H54 (cell line): ENCODE results near the gene DRD2.

Source experiments
- DNase-seq: peaks from one replicate; pipeline ENCODE4 v3.0.0; 2011; ENCODE audit warnings: low spot score, mixed read lengths; ENCODE audit not compliant: insufficient read length
- FAIRE-seq: peaks from 3 replicates; lab custom pipeline; 2011; peaks lifted over from hg19 to GRCh38; lab: Jason Lieb, UNC
- POLR2A ChIP-seq: IDR thresholded peaks from 2 replicates; pipeline ENCODE4 v1.6.1; 2011; ENCODE audit warnings: low read depth, mild to moderate bottlenecking, low read length

Gene DRD2

DNA sequence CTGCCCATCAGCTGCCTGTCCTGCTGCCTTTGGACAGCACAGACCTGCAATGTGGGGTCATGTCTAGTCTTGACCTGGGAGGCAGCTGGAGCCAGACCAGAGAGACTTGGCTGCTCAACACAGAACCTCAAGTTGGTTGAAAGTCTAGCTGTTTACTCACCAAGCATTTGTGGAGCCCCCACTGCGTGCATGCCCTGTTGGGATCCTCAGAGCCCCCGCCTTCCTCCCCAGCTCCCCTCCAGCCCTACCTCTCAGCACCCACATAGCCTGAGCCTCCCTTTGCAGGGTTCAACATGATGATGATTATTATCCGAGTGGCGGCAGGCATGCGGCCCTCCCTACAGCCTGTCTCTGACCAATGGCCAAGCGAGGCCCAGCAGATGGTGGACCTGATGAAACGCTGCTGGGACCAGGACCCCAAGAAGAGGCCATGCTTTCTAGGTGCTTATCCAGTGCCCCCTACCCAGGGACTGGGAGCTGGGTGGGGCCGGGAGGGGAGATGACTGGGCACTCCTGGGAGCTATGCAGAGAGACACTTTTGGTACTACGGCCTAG, 79.3 kb downstream of the DRD2 start:
- DNase-seq (no peak), FAIRE-seq (no peak)
- TF ChIP-seq POLR2A = no peak

DNA sequence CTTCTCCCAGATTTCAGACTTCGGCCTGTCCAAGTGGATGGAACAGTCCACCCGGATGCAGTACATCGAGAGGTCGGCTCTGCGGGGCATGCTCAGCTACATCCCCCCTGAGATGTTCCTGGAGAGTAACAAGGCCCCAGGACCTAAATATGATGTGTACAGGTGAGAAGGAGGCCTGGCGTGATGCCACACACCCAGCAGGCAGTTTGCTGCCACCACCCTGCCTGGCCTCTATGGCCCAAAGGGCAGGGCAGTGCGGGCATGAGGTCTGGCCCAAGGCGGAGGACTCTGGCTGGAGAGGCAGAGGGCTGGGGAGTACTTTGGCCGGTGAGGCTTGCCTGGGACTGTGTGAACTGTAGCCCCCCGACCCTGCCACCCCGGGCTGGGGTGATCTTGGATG, 80.3 kb downstream of the DRD2 start:
- DNase-seq = no peak
- no peak for FAIRE-seq
- TF ChIP-seq POLR2A = no peak

DNA sequence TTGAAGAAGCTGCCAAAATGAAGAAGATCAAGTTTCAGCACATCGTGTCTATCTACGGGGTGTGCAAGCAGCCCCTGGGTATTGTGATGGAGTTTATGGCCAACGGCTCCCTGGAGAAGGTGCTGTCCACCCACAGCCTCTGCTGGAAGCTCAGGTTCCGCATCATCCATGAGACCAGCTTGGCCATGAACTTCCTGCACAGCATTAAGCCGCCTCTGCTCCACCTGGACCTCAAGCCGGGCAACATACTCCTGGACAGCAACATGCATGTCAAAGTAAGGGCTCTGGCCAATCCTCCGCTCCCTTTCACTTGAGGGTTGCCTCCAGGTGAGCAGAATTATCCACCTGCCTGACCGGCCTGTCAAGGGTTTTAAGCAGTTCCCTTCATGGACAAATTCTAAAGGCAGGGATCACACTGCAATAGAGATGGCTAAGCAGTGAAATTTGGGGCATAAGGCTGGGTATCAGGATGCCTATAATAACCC, 81.7 kb downstream of the DRD2 start:
- FAIRE-seq = no peak
- no peak for TF ChIP-seq POLR2A
- no peak for DNase-seq

DNA sequence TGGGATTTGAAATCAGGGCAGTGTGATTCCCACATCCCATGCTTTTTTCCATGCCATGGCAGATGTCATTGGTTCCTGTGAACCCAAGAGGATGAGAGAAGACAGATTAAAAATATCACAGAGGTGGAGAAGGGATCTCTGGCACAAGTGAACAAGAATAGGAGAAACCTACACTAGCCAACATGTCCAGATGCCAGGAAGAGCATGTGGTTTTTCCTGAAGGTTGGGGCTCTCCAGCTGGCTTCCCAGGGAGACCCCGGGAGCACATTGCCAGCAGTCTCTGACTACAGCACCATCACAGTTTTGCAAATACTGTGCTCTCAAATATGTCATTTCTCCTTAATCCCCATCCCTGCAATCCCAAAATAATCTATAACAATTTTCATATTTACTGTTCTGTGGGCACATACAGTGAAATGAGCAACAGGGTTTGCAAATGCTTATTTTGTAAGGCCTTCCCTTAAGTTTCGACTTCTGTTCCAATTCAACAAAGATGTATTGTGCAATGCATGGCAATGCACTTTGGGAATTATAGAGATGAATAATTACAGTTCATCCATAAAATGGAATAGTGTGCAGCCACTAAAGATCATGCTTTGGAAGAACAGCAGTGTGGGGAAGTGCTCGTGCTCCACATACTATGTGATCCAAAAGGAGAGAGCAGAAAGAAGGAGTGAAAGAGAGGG, 82.8 kb downstream of the DRD2 start:
- no peak for DNase-seq
- FAIRE-seq = no peak
- no peak for TF ChIP-seq POLR2A

DNA sequence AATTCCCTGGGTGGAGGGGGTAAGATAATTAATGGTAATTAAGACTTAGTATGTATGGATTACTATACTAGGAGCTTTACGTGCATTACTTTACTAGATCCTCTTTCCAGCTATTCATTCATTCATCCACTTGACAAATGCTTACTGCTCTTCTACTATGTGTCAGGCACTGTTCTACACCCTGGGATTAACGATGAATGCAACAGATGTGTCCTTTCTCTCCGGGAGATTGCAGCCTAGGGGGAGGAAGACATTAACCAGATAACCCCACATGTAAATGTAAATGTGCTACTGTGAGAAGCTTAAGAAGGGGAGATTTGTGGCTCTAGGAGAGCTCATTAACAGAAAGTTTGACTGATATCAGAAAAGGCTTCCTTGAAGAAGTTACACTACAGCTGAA, 85.9 kb downstream of the DRD2 start:
- FAIRE-seq (no peak), DNase-seq (no peak)
- TF ChIP-seq POLR2A = no peak

DNA sequence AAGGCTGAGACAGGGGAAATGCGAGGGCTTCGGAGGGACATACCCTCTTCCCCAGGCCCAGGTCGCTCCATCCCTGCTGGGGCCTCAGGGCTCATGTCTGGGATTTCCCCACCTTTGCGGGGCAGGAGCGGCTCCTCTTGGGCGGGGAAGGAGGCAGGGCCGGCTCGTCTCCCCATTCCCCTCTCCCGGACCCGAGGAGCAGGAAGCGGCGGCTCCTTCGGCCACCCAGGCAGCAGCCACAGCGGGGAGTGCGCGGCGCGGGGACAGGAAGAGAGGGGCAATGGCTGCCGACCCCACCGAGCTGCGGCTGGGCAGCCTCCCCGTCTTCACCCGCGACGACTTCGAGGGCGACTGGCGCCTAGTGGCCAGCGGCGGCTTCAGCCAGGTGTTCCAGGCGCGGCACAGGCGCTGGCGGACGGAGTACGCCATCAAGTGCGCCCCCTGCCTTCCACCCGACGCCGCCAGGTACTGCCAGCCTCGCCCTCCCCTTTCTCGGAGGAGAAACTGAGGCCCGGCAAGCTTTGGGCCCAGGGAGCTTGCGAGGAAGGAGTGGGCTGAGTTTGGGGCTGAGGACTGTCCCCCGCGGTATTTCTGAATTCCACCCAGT, 87.5 kb downstream of the DRD2 start, which contains the start of gene ANKK1:
TSS of gene ANKK1 (plus strand) at position 175 of the 607 bp plus-strand sequence. CDS start at position 281, 106 bp downstream.
- DNase-seq (no peak), FAIRE-seq (no peak)
- TF ChIP-seq POLR2A = no peak

DNA sequence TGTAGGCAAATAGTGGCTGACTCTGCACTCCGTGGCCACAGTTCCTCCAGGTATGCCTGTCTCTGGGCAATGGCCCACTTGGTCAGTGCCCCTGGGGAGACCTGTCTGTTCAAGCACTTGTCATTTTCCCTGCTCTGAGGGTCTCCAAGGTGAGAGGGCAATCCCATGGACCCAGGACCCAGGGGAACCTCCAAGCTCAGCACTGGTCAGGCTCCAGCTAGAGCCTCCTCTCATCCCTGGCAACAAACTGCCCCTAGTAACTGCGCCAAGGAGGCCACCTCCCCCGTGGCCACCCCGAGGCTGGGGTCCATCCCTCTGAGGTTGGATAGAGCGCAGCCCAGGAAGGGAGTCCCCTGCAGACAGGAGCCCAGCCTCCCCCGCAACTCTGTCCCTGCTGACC, 88.3 kb downstream of the DRD2 start:
- FAIRE-seq (no peak), DNase-seq (no peak)
- no peak for TF ChIP-seq POLR2A

DNA sequence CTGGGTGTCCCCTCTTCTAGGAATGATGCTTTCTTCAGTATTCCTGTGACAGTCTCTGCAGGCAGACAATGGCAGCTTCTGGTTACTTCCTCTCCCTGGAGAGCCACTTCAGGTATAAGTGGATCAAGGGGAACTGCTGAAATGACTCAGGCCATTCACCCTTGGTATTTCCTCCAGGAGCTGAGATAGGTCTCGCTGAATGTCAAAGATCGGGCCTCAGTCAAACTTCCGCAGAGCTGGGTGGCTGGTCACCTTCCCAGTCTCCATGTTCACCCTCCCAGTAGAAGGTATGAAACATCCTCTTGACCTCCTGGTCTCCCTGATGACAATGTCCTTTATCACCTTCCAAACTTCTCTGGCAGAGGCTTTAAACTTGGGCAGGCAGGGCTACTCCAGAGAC, 89.4 kb downstream of the DRD2 start:
- FAIRE-seq (no peak), DNase-seq (no peak)
- TF ChIP-seq POLR2A = no peak

DNA sequence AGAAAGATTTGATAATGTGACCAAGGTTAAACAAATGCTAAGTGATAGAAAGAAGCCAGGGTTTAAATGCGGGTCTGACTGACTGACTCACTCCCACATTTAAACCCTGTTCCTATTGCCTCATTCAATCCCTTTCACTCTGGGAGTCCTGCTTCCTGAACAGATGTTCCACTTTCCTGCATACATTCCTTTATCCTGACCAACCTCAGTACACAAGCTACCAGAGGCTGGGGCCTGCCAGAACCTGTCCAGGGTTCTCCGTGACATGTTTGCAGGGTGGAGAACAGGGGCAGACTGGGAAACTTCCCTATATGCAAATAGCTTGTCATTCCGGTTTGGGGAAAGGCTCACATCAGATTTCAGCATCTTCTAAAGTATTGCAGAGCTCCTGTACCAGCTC, 90.6 kb downstream of the DRD2 start:
- FAIRE-seq (peak; percentile 95), DNase-seq (peak; percentile 66)
- TF ChIP-seq POLR2A = no peak

DNA sequence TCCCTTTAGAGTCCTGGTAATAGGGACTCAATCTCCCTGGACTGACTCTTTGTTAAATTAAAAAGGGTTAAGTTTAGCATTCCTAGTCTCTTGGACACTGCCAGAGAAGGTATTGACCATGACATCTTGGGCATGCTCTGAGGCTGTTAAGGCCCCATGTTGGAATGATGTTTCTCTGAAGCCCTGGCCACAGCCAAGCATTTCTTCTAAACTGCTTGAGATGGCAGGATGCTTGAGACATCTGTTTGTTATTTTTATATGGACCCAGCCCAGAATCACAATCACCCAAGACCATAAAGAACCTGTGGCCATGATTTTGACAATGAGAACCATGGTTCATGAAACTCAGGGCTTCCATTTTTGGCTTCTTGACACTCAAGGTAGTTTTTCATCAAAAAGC, 93.1 kb downstream of the DRD2 start:
- no peak for TF ChIP-seq POLR2A
- no peak for FAIRE-seq
- DNase-seq = no peak

DNA sequence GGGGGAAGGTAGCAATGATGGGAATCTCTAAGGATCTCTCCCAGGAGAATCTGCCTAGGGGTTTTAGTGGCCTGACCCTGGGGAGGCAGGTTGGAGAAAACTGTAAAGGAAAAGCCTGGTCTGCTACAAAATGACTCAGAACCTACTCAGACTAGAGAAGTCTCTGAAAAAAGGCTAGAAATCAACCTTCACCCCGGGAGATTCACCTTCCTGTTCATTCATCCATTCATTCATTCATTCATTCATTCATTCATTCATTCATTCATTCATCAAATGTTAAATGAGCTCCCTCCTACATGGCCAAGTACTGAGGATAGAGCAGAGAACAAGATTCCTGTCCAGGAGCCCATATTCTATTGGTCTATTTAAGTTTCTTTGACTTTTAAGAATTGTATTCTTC, 96.5 kb downstream of the DRD2 start:
- FAIRE-seq (no peak), DNase-seq (no peak)
- no peak for TF ChIP-seq POLR2A

DNA sequence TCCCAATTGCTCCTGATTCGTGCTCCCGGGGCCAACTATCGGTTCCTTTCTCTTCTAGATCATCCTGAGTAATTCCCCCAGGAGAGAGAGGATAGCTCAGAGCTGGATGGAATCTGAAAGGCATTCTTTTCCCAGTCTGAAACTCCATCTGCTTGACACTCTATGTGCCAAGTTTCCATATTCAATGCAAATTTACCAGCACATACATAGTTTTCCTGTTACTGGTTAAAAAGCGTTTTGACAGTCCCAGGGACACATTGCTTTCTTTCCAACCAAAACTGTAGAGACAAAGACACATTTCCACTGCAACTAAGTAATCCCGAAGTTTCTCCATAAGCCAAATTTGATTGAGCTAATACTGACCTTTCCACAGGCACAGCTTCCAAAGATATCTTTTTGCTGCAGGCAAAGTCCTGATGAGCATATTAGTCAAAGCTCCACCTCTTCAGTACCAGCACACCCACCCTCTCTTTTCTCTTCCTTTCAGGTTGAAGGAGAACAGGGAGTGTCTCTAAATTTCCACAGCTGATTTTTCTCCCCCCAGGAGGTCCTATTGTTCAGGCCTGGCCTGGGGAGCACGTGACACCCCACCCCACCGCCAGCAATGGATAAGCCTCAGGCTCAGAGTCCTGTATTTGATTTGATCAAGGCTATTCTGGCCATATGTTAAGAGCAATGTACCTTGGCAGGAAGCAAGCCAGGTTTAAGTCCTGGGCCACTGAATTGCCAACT, 97.4 kb downstream of the DRD2 start:
- DNase-seq (no peak), FAIRE-seq (no peak)
- no peak for TF ChIP-seq POLR2A

DNA sequence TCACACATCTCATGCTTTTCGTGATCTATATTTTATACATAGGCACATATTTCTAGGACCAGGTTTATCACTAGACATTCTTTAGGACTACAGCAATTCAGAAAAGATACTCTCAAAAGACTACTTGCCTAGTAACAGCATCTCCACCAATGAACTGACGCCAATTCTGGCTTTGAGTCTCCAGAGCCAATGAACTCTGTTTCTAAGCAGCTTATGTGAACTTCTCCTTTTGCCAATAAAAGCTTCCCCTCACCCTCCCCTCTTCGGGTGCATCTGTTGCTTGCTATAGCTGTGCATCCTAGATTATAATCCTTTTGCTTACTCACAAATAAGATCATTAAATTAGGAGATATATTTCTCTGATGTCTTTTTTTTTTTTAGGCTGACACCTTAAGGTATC, 99.0 kb downstream of the DRD2 start:
- FAIRE-seq (no peak), DNase-seq (no peak)
- no peak for TF ChIP-seq POLR2A

DNA sequence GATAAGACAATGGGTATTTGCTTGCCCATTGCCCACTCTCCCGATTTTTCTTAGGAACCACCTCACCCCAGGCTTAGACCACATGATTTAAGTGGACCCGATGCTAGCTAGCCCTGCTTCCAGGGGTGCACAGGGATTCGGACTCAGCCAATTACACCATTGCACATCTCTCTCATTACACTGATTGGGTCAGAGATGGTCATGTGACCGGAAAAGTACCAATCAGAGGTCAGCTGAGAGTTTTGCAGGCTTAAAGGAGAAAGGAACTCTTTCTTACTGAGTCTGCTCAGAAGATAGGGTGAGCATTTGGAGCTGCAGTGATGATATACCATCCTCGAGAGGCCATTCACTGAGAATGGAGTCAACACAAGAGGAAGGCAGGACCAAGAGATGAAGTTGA, 99.8 kb downstream of the DRD2 start:
- TF ChIP-seq POLR2A = no peak
- DNase-seq (no peak), FAIRE-seq (no peak)
